H1 (cell line): ENCODE data around the gene PDGFD. TPM values are rescaled to one million over a fixed set of nuclear protein-coding genes. Genes with fewer than 3 reads are reported as not detected.
A peak's percentile ranks its signal among the peaks of the same experiment; 100 is the strongest.

Experiments used
- CTCF ChIA-PET: fragments of 300-600 bp; sonication (Branson Sonifier 250); formaldehyde crosslinking; loops from one replicate; lab custom pipeline; 2021; ENCODE audit not compliant: partially characterized antibody; lab: Charles Lee
- POLR2A ChIA-PET: fragments of 300-600 bp; sonication (Branson Sonifier 250); formaldehyde crosslinking; loops from one replicate; lab custom pipeline; 2021; ENCODE audit warnings: inconsistent platforms; ENCODE audit not compliant: partially characterized antibody; lab: Charles Lee
- DNase-seq, 2 experiments: peaks; one replicate each; pipeline versions ENCODE4 v3.0.0 to v3.0.0-alpha.2; 2010 to 2022; ENCODE audit warnings: low spot score in 2 of 2, low read depth in 1 of 2, mixed read lengths in 1 of 2
- FAIRE-seq: peaks from 2 replicates; lab custom pipeline; 2011; peaks lifted over from hg19 to GRCh38; lab: Jason Lieb, UNC
- H2AFZ ChIP-seq: 2 replicates; pipeline ENCODE4 v1.8.1; 2012; ENCODE audit warnings: low read length, inconsistent platforms
- H2AK5ac ChIP-seq: 2 replicates; pipeline ENCODE4 v1.6.1; 2013; ENCODE audit warnings: low read depth, low read length
- H2BK120ac ChIP-seq: replicated peaks from 2 replicates; pipeline ENCODE3; 2013; ENCODE audit warnings: low read depth, low read length, inconsistent platforms
- H2BK12ac ChIP-seq: 2 replicates; pipeline ENCODE4 v1.6.1; 2013; ENCODE audit warnings: low read depth, low read length
- H2BK15ac ChIP-seq: 2 replicates; pipeline ENCODE4 v1.6.1; 2013; ENCODE audit warnings: low read length
- H2BK20ac ChIP-seq: 2 replicates; pipeline ENCODE4 v1.6.1; 2013; ENCODE audit warnings: low read length
- H2BK5ac ChIP-seq: 2 replicates; pipeline ENCODE4 v1.6.1; 2013; ENCODE audit warnings: low read depth, low read length
- H3K14ac ChIP-seq: 2 replicates; pipeline ENCODE4 v1.6.1; 2013; ENCODE audit warnings: inconsistent platforms; ENCODE audit not compliant: insufficient read length
- H3K18ac ChIP-seq: 2 replicates; pipeline ENCODE4 v1.6.1; 2013; ENCODE audit warnings: low read length; ENCODE audit errors: extremely low read depth
- H3K23ac ChIP-seq: 2 replicates; pipeline ENCODE4 v1.6.1; 2013; ENCODE audit warnings: inconsistent platforms; ENCODE audit not compliant: insufficient read length
- H3K23me2 ChIP-seq: 2 replicates; pipeline ENCODE4 v1.6.1; 2013; ENCODE audit warnings: low read depth, low read length
- H3K27ac ChIP-seq: 2 replicates; pipeline ENCODE4 v1.6.1; 2011; ENCODE audit warnings: low read depth, low read length, inconsistent platforms
- H3K27me3 ChIP-seq, 4 experiments: replicated peaks in 1 of 4; 1 replicate in 1 of 4; 2 replicates in 3 of 4; pipeline versions ENCODE4 v1.6.1 to v1.8.1; 2011 to 2013; ENCODE audit warnings: low read length in 3 of 4, mild to moderate bottlenecking in 3 of 4, inconsistent platforms in 2 of 4, mixed read lengths in 2 of 4, moderate library complexity in 1 of 4; ENCODE audit not compliant: control insufficient read depth in 3 of 4, insufficient read depth in 3 of 4; ENCODE audit errors: extremely low read depth in 1 of 4
- H3K36me3 ChIP-seq, 4 experiments: 2 replicates each; pipeline versions ENCODE4 v1.6.1 to v1.8.1; 2011 to 2013; ENCODE audit warnings: mild to moderate bottlenecking in 4 of 4, low read length in 3 of 4, moderate library complexity in 2 of 4, control low read depth in 1 of 4, inconsistent platforms in 1 of 4; ENCODE audit not compliant: insufficient read depth in 4 of 4, control insufficient read depth in 2 of 4
- H3K4ac ChIP-seq: replicated peaks from 2 replicates; pipeline ENCODE3; 2013; ENCODE audit warnings: low read length, low read depth, mixed read lengths, inconsistent platforms; ENCODE audit not compliant: insufficient read length
- H3K4me1 ChIP-seq, 4 experiments: replicated peaks in 1 of 4; 1 replicate in 1 of 4; 2 replicates in 3 of 4; pipeline versions ENCODE4 v1.6.1 to v1.8.1; 2011 to 2013; ENCODE audit warnings: low read length in 3 of 4, inconsistent platforms in 2 of 4, mixed read lengths in 1 of 4; ENCODE audit not compliant: insufficient read depth in 4 of 4, control insufficient read depth in 3 of 4
- H3K4me2 ChIP-seq, 2 experiments: 2 replicates each; pipeline versions ENCODE4 v1.6.1 to v1.8.1; 2011 to 2013; ENCODE audit warnings: low read depth in 2 of 2, low read length in 2 of 2, control low read depth in 1 of 2, inconsistent platforms in 1 of 2, mild to moderate bottlenecking in 1 of 2; ENCODE audit not compliant: insufficient read depth in 1 of 2
- H3K4me3 ChIP-seq, 4 experiments: fragments of 200-600, 300-600 bp in 1 of 4; sonication (generic), shearing (Covaris generic), sonication (Bioruptor Twin) in 1 of 4; 2 replicates each; pipeline versions ENCODE4 v1.5.1 to v1.8.1; 2011 to 2016; ENCODE audit warnings: low read length in 4 of 4, low read depth in 3 of 4, control low read depth in 2 of 4, inconsistent platforms in 2 of 4, mild to moderate bottlenecking in 2 of 4, mixed read lengths in 1 of 4, moderate library complexity in 1 of 4; ENCODE audit not compliant: insufficient read depth in 2 of 4; ENCODE audit errors: extremely low read depth in 1 of 4
- H3K56ac ChIP-seq: replicated peaks from 2 replicates; pipeline ENCODE3; 2013; ENCODE audit warnings: low read depth, mild to moderate bottlenecking, mixed read lengths, low read length, inconsistent platforms; ENCODE audit not compliant: insufficient read length
- H3K79me1 ChIP-seq: 2 replicates; pipeline ENCODE4 v1.6.1; 2013; ENCODE audit warnings: low read depth, low read length, control low read depth
- H3K79me2 ChIP-seq, 2 experiments: 2 replicates each; pipeline versions ENCODE4 v1.6.1 to v1.8.1; 2012 to 2013; ENCODE audit warnings: low read length in 2 of 2, mild to moderate bottlenecking in 2 of 2, inconsistent platforms in 1 of 2; ENCODE audit not compliant: insufficient read depth in 2 of 2, control insufficient read depth in 1 of 2
- H3K9ac ChIP-seq, 4 experiments: replicated peaks in 1 of 4; 1 replicate in 1 of 4; 2 replicates in 3 of 4; pipeline versions ENCODE4 v1.6.1 to v1.8.1; 2011 to 2013; ENCODE audit warnings: low read depth in 3 of 4, low read length in 3 of 4, control low read depth in 2 of 4, mild to moderate bottlenecking in 2 of 4, moderate library complexity in 2 of 4, inconsistent platforms in 1 of 4; ENCODE audit errors: extremely low read depth in 1 of 4
- H3K9me3 ChIP-seq, 2 experiments: 2 replicates each; pipeline versions ENCODE4 v1.6.1 to v1.8.1; 2012 to 2013; ENCODE audit warnings: mild to moderate bottlenecking in 2 of 2, moderate library complexity in 2 of 2, control low read depth in 1 of 2, inconsistent platforms in 1 of 2, low read depth in 1 of 2, low read length in 1 of 2, mixed read lengths in 1 of 2; ENCODE audit not compliant: insufficient read depth in 2 of 2
- H4K20me1 ChIP-seq, 2 experiments: replicated peaks in 1 of 2; 2 replicates each; pipeline versions ENCODE3 to v1.8.1; 2011 to 2013; ENCODE audit warnings: inconsistent platforms in 2 of 2, low read length in 2 of 2, mild to moderate bottlenecking in 1 of 2; ENCODE audit not compliant: insufficient read depth in 2 of 2, control insufficient read depth in 1 of 2
- H4K5ac ChIP-seq: 2 replicates; pipeline ENCODE4 v1.6.1; 2013; ENCODE audit warnings: low read length, low read depth, mixed read lengths, inconsistent platforms; ENCODE audit not compliant: insufficient read length
- H4K8ac ChIP-seq: 2 replicates; pipeline ENCODE4 v1.8.0; 2013; ENCODE audit warnings: mild to moderate bottlenecking, moderate library complexity, low read length, inconsistent platforms; ENCODE audit not compliant: insufficient read depth; ENCODE audit errors: extremely low read depth
- H4K91ac ChIP-seq: replicated peaks from 2 replicates; pipeline ENCODE3; 2013; ENCODE audit warnings: low read length, mixed read lengths, inconsistent platforms; ENCODE audit not compliant: insufficient read length
- RAD21 ChIP-seq, 2 experiments: IDR thresholded peaks in 1 of 2; conservative IDR thresholded peaks in 1 of 2; 2 replicates each; pipeline ENCODE4 v1.6.1; 2011; ENCODE audit warnings: low read depth in 2 of 2, low read length in 2 of 2, improper control_type of control experiment in 1 of 2, inconsistent platforms in 1 of 2, mild to moderate bottlenecking in 1 of 2, moderate library complexity in 1 of 2
- WGBS, 2 experiments: shearing (Covaris generic) in 1 of 2; methylation state at CpG; one replicate each; pipeline versions ENCODE4 v1.1.6 to v1.1.7; 2013 to 2015; ENCODE audit warnings: low lambda C conversion rate in 2 of 2, mixed read lengths in 2 of 2, inconsistent platforms in 1 of 2, low coverage in 1 of 2, missing lambda C conversion rate in 1 of 2; ENCODE audit not compliant: insufficient replicate concordance in 2 of 2, insufficient coverage in 1 of 2, insufficient read length in 1 of 2; ENCODE audit errors: extremely low coverage in 1 of 2, missing lambda C conversion rate in 1 of 2; 5-methylcytosine and 5-hydroxymethylcytosine counted together
- polyA plus RNA-seq, 7 experiments: library from polyadenylated mRNA; depleted of rRNA in 3 of 7; stranded (reverse) in 5 of 7; unstranded in 2 of 7; fragments of >200 nt in 5 of 7; fragments of 200-250 nt in 2 of 7; gene quantifications; 1 replicate in 5 of 7; 2 replicates in 1 of 7; 4 replicates in 1 of 7; pipeline versions ENCODE4 v1.2.1 to v1.2.3, GENCODE V29; 2011 to 2013; ENCODE audit warnings: missing spikeins in 2 of 7, mixed read lengths in 2 of 7
- total RNA-seq: library from RNA; stranded (reverse); fragmentation: NEBNext Ultra II Directional; extraction: Animal tissue kit (Norgen Biotek cat#: 25700); gene quantifications from 2 replicates; pipeline ENCODE4 v1.2.1, GENCODE V29; 2021
- TF ChIP-seq, protein P1 (sequence below): IDR thresholded peaks from 2 replicates; pipeline ENCODE4 v1.6.1; 2011; ENCODE audit warnings: low read depth, mild to moderate bottlenecking, low read length; ENCODE audit not compliant: insufficient read depth

PDGFD gene
- total and polyA plus RNA-seq, 2 of the 8 experiments (the other 6 are each of a cell fraction or from before 2014, with no cell fraction given) = 1.1 to 3.9 TPM

DNA sequence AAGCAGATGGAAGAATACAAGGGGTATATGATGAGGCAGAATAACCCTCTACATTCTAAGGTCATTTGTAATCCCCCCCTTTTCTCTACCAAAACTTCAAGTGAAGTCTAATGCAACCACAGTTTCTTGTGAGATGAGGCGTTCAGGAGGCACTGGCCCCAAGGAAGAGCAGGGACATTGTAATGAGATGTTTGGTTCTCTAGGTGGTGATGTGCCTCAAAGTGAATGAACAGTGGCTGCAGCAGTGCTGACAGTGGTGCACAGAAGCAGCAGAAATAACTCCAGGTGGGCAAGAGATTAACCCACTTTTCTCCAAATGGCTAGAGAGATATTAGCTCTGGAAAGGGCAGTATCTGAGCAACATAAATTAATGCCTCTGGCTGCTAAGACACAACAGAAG is 33.8 kb downstream of the PDGFD start:
- Histone ChIP-seq H3K79me1 (no peaks in the 10 kb centered on the region), H2BK5ac (no peak overlapping the region), H4K91ac (no peak overlapping the region)

More for the DNA sequence above, 33.8 kb downstream of the PDGFD start:
- H3K9ac ChIP-seq = no peak overlapping the region
- H3K14ac ChIP-seq = no peak overlapping the region
- H3K9me3 ChIP-seq = no peaks in the 10 kb centered on the region
- H3K27me3 ChIP-seq = no peaks in the 10 kb centered on the region
- H2BK120ac ChIP-seq = no peak overlapping the region
- H2AFZ ChIP-seq = no peak overlapping the region
- H4K20me1 ChIP-seq = no peaks in the 10 kb centered on the region
- H2BK12ac ChIP-seq = no peak overlapping the region
- H3K23ac ChIP-seq = no peak overlapping the region
- no peak overlapping the region for H3K4me3 ChIP-seq
- TF ChIP-seq, protein P1, sequence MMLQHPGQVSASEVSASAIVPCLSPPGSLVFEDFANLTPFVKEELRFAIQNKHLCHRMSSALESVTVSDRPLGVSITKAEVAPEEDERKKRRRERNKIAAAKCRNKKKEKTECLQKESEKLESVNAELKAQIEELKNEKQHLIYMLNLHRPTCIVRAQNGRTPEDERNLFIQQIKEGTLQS = no peak
- peak in 1 of 2 experiments; percentile 22; a peak in 1 of 4 replicates for TF ChIP-seq RAD21 (IDR thresholded peaks at IDR 0.05 in 1 of 2, conservative IDR thresholded peaks at IDR 0.05 in 1 of 2; ENCODE audit: low read depth in 2 of 2, low read length in 2 of 2)
- H2BK15ac ChIP-seq = no peak overlapping the region
- no peaks in the 10 kb centered on the region for H3K79me2 ChIP-seq
- no peak overlapping the region for H3K56ac ChIP-seq
- H3K4ac ChIP-seq = no peak overlapping the region
- H4K8ac ChIP-seq = no peak overlapping the region
- H3K36me3 ChIP-seq = no peaks in the 10 kb centered on the region
- no peak overlapping the region for H3K4me2 ChIP-seq
- ChIA-PET POLR2A (no interaction called here), CTCF (interaction anchor here (0.8 to 1.3 kb wide), 5 partner anchors 9 to 134 kb away, joined by 3 read pairs; no protein-coding TSS in a partner anchor)
- no peak overlapping the region for H2AK5ac ChIP-seq
- H3K23me2 ChIP-seq = no peaks in the 10 kb centered on the region
- H3K18ac ChIP-seq = no peak overlapping the region
- WGBS, 2 experiments = 85% methylated on average over 1 of the region's 1 CpG; no CpG with 5 or more reads in 1 of the 2 experiments
- H2BK20ac ChIP-seq = no peak overlapping the region
- no peak overlapping the region for H3K27ac ChIP-seq
- DNase-seq = no peak
- no peak overlapping the region for H4K5ac ChIP-seq
- H3K4me1 ChIP-seq = no peaks in the 10 kb centered on the region
- no peak for FAIRE-seq
